OCI-LY3 (cell line): Measurements from ENCODE around the gene PRDM2.

Experiments used
- H2AFZ ChIP-seq: fragments of 200-600, 300-600 bp; shearing (Covaris generic); 2 replicates; pipeline ENCODE4 v1.6.0; 2014; ENCODE audit warnings: antibody characterized with exemption, low read depth, low read length
- H3K27ac ChIP-seq: fragments of 200-600, 300-600 bp; sonication (generic); 2 replicates; pipeline ENCODE4 v1.5.1; 2014; ENCODE audit warnings: mild to moderate bottlenecking, low read length, moderate library complexity, mixed read lengths
- H3K27me3 ChIP-seq: fragments of 200-600, 300-600 bp; sonication (generic); 2 replicates; pipeline ENCODE4 v1.6.1; 2014; ENCODE audit warnings: low read depth, low read length, mixed read lengths
- H3K36me3 ChIP-seq: fragments of 200-600, 300-600 bp; sonication (generic); replicated peaks from 2 replicates; pipeline ENCODE3; 2014; ENCODE audit warnings: low read depth, low read length, mixed read lengths
- H3K4me1 ChIP-seq: fragments of 300-600, 200-600 bp; sonication (generic); 2 replicates; pipeline ENCODE4 v1.6.1; 2014; ENCODE audit warnings: low read length, mixed read lengths
- H3K4me2 ChIP-seq: fragments of 200-600, 300-600 bp; sonication (generic); 2 replicates; pipeline ENCODE4 v1.6.1; 2014; ENCODE audit warnings: low read length, mixed read lengths
- H3K4me3 ChIP-seq: fragments of 300-600, 200-600 bp; sonication (generic); 2 replicates; pipeline ENCODE4 v1.5.1; 2014; ENCODE audit warnings: antibody characterized with exemption, mild to moderate bottlenecking, low read length, moderate library complexity
- H3K79me2 ChIP-seq: fragments of 300-600, 200-600 bp; shearing (Covaris generic); 2 replicates; pipeline ENCODE4 v1.6.1; 2014; ENCODE audit warnings: mild to moderate bottlenecking, low read length, mixed read lengths
- H3K9ac ChIP-seq: fragments of 300-600, 200-600 bp; shearing (Covaris generic); 2 replicates; pipeline ENCODE4 v1.6.0; 2014; ENCODE audit warnings: mild to moderate bottlenecking, low read length, moderate library complexity
- H3K9me3 ChIP-seq: fragments of 200-600, 300-600 bp; shearing (Covaris generic); 2 replicates; pipeline ENCODE4 v1.6.1; 2014; ENCODE audit warnings: low read length, mixed read lengths; ENCODE audit not compliant: insufficient read depth
- H4K20me1 ChIP-seq: fragments of 200-600, 300-600 bp; sonication (generic); 2 replicates; pipeline ENCODE4 v1.6.1; 2016; ENCODE audit warnings: low read length, mixed read lengths; ENCODE audit not compliant: insufficient read depth
- EZH2phosphoT487 ChIP-seq: fragments of 200-600 bp; shearing (Covaris generic); IDR thresholded peaks from 2 replicates; pipeline ENCODE4 v1.6.1; 2018; ENCODE audit warnings: antibody characterized with exemption, mixed run types, low read depth
- TF ChIP-seq, protein P1 (sequence below): fragments of 200-600, 300-600 bp; sonication (generic); IDR thresholded peaks from 2 replicates; pipeline ENCODE4 v1.5.1; 2014; ENCODE audit warnings: antibody characterized with exemption, low read length, low read depth

PRDM2 gene

DNA sequence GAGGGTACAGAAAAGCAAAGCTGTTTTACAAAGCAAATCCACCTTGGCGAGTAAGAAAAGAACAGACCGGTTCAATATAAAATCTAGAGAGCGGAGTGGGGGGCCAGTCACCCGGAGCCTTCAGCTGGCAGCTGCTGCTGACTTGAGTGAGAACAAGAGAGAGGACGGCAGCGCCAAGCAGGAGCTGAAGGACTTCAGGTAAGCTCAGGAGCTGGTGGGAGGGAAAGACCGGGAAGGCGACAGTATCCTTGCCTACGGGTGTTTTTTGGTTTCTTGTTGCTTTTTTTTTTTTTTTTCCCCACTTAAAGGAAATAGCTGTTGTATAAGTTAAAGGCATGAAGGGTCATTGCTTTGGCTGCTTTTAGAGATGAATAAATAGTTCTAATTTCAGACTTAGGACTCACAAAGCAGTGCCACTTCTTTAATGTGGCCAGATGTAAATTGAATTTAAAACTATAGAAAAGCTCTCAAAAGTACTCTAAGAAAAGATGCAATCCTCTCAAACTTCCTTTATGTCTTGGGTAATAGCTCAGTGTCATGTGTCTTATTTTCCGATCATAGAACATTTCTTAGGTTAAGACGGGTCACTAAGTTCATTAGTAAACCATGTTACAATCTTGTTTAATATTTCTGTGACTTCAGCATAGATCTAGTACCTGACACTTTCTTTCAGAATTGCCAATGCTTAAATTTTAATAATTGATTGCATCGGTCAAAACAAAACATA is 82.8 kb downstream of the PRDM2 start:
- H3K4me1 ChIP-seq = peaks cover 57% of the 10 kb centered on the region
- H3K4me3 ChIP-seq = peak overlapping the region; percentile 98
- H3K36me3 ChIP-seq = peaks cover 79% of the 10 kb centered on the region
- peak overlapping the region; percentile 99 for H3K27ac ChIP-seq
- peak overlapping the region; percentile 93 for H3K4me2 ChIP-seq
- no peaks in the 10 kb centered on the region for H3K27me3 ChIP-seq
- peaks cover 47% of the 10 kb centered on the region for H4K20me1 ChIP-seq
- peak overlapping the region; percentile 95 for H3K9ac ChIP-seq
- no peak overlapping the region for H2AFZ ChIP-seq
- no peaks in the 10 kb centered on the region for H3K9me3 ChIP-seq
- no peak for TF ChIP-seq EZH2phosphoT487
- TF ChIP-seq, protein P1, sequence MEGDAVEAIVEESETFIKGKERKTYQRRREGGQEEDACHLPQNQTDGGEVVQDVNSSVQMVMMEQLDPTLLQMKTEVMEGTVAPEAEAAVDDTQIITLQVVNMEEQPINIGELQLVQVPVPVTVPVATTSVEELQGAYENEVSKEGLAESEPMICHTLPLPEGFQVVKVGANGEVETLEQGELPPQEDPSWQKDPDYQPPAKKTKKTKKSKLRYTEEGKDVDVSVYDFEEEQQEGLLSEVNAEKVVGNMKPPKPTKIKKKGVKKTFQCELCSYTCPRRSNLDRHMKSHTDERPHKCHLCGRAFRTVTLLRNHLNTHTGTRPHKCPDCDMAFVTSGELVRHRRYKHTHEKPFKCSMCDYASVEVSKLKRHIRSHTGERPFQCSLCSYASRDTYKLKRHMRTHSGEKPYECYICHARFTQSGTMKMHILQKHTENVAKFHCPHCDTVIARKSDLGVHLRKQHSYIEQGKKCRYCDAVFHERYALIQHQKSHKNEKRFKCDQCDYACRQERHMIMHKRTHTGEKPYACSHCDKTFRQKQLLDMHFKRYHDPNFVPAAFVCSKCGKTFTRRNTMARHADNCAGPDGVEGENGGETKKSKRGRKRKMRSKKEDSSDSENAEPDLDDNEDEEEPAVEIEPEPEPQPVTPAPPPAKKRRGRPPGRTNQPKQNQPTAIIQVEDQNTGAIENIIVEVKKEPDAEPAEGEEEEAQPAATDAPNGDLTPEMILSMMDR = no peak
- H3K79me2 ChIP-seq = peaks cover 91% of the 10 kb centered on the region

DNA sequence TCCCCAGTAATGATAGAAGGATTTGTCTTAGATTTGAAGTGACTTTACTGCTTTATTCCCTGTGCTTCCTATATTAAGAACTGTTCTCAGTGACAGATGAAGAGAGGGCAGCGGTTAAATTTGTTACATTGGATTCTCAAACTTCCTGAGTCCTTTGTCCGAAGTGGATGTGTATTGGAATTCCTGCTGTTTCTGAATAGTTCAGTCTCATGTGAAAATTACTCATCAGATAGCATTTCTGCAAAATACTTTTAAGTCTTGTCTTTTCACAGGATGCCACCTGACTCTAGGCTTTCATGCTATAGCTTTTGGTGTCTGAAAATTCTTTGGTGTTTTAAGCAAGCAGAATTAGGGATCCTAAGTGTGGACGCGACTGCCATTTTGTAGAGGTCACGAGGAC is 83.6 kb downstream of the PRDM2 start:
- Histone ChIP-seq H3K9ac (peak overlapping the region; percentile 95), H4K20me1 (peaks cover 55% of the 10 kb centered on the region), H3K4me2 (peak overlapping the region; percentile 93), H3K27ac (peak overlapping the region; percentile 99), H3K79me2 (peaks cover 91% of the 10 kb centered on the region), H3K4me3 (peak overlapping the region; percentile 98), H3K4me1 (peaks cover 57% of the 10 kb centered on the region), H3K9me3 (no peaks in the 10 kb centered on the region), H3K27me3 (no peaks in the 10 kb centered on the region), H3K36me3 (peaks cover 78% of the 10 kb centered on the region), H2AFZ (no peak overlapping the region)
- TF ChIP-seq, protein P1 = no peak
- TF ChIP-seq EZH2phosphoT487 = no peak

DNA sequence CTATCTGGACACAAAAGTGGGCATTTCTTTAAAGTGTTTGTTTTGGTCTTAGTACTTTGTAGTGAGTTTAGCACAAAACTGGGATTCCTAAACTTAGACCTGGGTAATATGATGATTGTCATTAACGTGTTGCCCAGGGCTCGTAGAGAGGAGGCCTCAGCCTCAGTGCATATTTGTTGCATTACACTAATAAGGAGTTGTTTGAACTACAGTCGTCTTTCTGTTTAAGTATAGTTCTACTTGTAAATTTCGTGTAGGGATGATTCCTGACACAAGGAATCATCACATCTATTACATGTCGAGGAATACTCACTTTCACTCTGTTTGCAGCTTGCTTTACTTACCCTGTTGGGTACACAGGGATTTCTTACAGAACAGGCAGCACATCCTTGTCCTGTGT is 85.0 kb downstream of the PRDM2 start:
- peak overlapping the region; percentile 98 for H3K4me3 ChIP-seq
- H4K20me1 ChIP-seq = peaks cover 69% of the 10 kb centered on the region
- no peak for TF ChIP-seq EZH2phosphoT487
- TF ChIP-seq, protein P1 = no peak
- peak overlapping the region; percentile 99 for H3K27ac ChIP-seq
- H3K9me3 ChIP-seq = no peaks in the 10 kb centered on the region
- H3K4me2 ChIP-seq = peak overlapping the region; percentile 93
- H3K36me3 ChIP-seq = peaks cover 79% of the 10 kb centered on the region
- peak overlapping the region; percentile 95 for H3K9ac ChIP-seq
- peaks cover 57% of the 10 kb centered on the region for H3K4me1 ChIP-seq
- no peak overlapping the region for H2AFZ ChIP-seq
- no peaks in the 10 kb centered on the region for H3K27me3 ChIP-seq
- H3K79me2 ChIP-seq = peaks cover 91% of the 10 kb centered on the region

DNA sequence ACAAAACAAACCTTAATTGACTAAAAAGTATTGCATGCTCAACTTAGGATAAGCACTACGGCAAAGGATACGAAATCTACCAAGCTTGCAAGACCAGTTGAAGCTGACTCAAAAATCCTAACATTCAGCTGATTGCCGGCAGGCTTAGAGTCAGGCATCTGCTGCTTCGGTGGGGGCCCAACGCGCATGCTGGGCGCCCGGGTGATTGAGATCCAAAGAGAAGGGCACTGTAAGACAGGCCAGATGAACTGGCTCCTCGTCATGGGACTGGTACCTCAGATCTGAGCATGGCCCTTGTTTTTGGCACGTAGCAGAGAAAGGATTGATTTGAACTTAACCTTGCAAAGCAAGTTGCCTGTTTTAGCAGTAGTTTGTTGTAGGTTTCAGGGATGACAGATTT is 86.6 kb downstream of the PRDM2 start:
- H3K36me3 ChIP-seq = peaks cover 78% of the 10 kb centered on the region
- peak overlapping the region; percentile 95 for H3K9ac ChIP-seq
- no peak overlapping the region for H2AFZ ChIP-seq
- peak overlapping the region; percentile 98 for H3K4me3 ChIP-seq
- no peaks in the 10 kb centered on the region for H3K9me3 ChIP-seq
- peak overlapping the region; percentile 99 for H3K27ac ChIP-seq
- H4K20me1 ChIP-seq = peaks cover 85% of the 10 kb centered on the region
- H3K27me3 ChIP-seq = no peaks in the 10 kb centered on the region
- peaks cover 91% of the 10 kb centered on the region for H3K79me2 ChIP-seq
- H3K4me1 ChIP-seq = peaks cover 57% of the 10 kb centered on the region
- H3K4me2 ChIP-seq = peak overlapping the region; percentile 93
- no peak for TF ChIP-seq EZH2phosphoT487
- TF ChIP-seq, protein P1 = no peak
